Heart right ventricle (tissue), 16 donors: Measurements from ENCODE around the gene MRPL45. TPM values are rescaled to one million over a fixed set of nuclear protein-coding genes. Genes with fewer than 3 reads are reported as not detected.

Experiments
- ATAC-seq, 8 donors: fragments of 200-7000 bp; cut with Tn5 transposase; one replicate each; pipeline ENCODE4 v1.9.1; 2020; ENCODE audit warnings: mild to moderate bottlenecking in 8 of 8, moderate library complexity in 8 of 8, moderate number of reproducible peaks in 1 of 8
- DNase-seq, 2 donors: peaks; one replicate each; pipeline ENCODE4 v3.0.0-alpha.2; 2020
- H3K27ac ChIP-seq, 10 donors: fragments of 200-600 bp; sonication (generic) in 2 of 10; one replicate each; pipeline versions ENCODE4 v1.5.0 to v1.8.0; 2020 to 2022; ENCODE audit warnings: mild to moderate bottlenecking in 3 of 10
- H3K27me3 ChIP-seq, 7 donors: fragments of 200-600 bp; one replicate each; pipeline ENCODE4 v1.8.0; 2021 to 2022; ENCODE audit warnings: mild to moderate bottlenecking in 2 of 7
- H3K36me3 ChIP-seq, 9 donors: fragments of 200-600 bp; sonication (generic) in 1 of 9; one replicate each; pipeline versions ENCODE4 v1.5.0 to v1.8.0; 2020 to 2022; ENCODE audit warnings: mild to moderate bottlenecking in 2 of 9
- H3K4me1 ChIP-seq, 9 donors: fragments of 200-600 bp; sonication (generic) in 1 of 9; one replicate each; pipeline versions ENCODE4 v1.5.0 to v1.8.0; 2020 to 2022; ENCODE audit warnings: mild to moderate bottlenecking in 4 of 9
- H3K4me3 ChIP-seq, 10 donors: fragments of 200-600 bp; sonication (generic) in 2 of 10; one replicate each; pipeline versions ENCODE4 v1.5.0 to v1.8.0; 2020 to 2022; ENCODE audit warnings: mild to moderate bottlenecking in 7 of 10, moderate library complexity in 2 of 10
- H3K9me3 ChIP-seq, 11 donors: fragments of 200-600 bp in 10 of 11; sonication (generic) in 2 of 11; one replicate each; pipeline versions ENCODE4 v1.5.0 to v1.8.0; 2013 to 2022; ENCODE audit warnings: mild to moderate bottlenecking in 2 of 11, control low read depth in 1 of 11, moderate library complexity in 1 of 11
- CTCF ChIP-seq, 9 donors: fragments of 200-600 bp; sonication (generic) in 2 of 9; IDR thresholded peaks; one replicate each; pipeline versions ENCODE4 v1.5.0 to v1.8.0; 2021 to 2022; ENCODE audit warnings: antibody characterized with exemption in 9 of 9, mild to moderate bottlenecking in 5 of 9, moderate library complexity in 1 of 9
- WGBS, 2 donors: extraction: QIAGEN DNeasy Blood & Tissue Kit; methylation state at CpG; one replicate each; pipeline ENCODE4 v1.1.7; 2013; ENCODE audit warnings: inconsistent platforms in 1 of 2; 5-methylcytosine and 5-hydroxymethylcytosine counted together
- intact Hi-C, 10 donors: fragments of 100-400 bp; cut with DNase I; formaldehyde crosslinking; loops; one replicate each; pipeline versions ENCODE4 v1.11.1 to v1.14.2; 2022
- polyA plus RNA-seq, 2 donors: library from polyadenylated mRNA; stranded (reverse); fragments of 200-250 nt; gene quantifications; one replicate each; pipeline ENCODE4 v1.2.3, GENCODE V29; 2013
- total RNA-seq, 10 donors: library from RNA; stranded (reverse); fragmentation: NEBNext Ultra II Directional in 3 of 10; extraction: Animal tissue kit (Norgen Biotek cat#: 25700) in 3 of 10; gene quantifications; one replicate each; pipeline versions ENCODE4 v1.2.1 to v1.2.4, GENCODE V29; 2021 to 2023
- donor health status: Arrhythmogenic right ventricular cardiomyopathy.
- donor health status: ischemic (EF 13 %, LVEDD 7.1; RV severe dilation, severe dysfunction).
- donor health status: healthy with polysubstance abuse.
- donor health status: DM: no; HTN: yes; CAD: no.
- donor health status: DM: no; HTN: no; CAD: no.
- donor health status: ischemic (EF 25% LVEDD 6.9; RV normal size, moderate dysfunction).
- donor health status: ischemic (EF 25% LVEDD 5.7; RV mildly dilated, moderate dysfunction).
- donor health status: healthy.
- donor health status: DM: yes; HTN: yes; CAD: no.
- donor health status: Ischemic cardiomyopathy.
- donor health status: ischemic (EF 35%, LVEDD 5.7; RV mildly dilated, moderate dysfunction).
- donor health status: nonischemic (EF 11% LVEDD 7.7; RV severe dilation, severe dysfunction).
- donor health status: DM: yes; HTN: yes; CAD: no.
- donor health status: PGD.
- donor health status: ischemic (EF 29% LVEDD 5.4; RV normal size, mild dysfunction).
- donor health status: nonischemic (EF 23%, LVEDD 6.1; RV moderate dilation, normal function).

Gene MRPL45
- total and polyA plus RNA-seq, 12 donors = 16.0 to 44.6 (median 38.1) TPM

GRCh38 chr17:38327936-38328335, 31.0 kb downstream of the MRPL45 start:
- Histone ChIP-seq H3K4me3 (no peak overlapping the region), H3K9me3 (no peaks in the 10 kb centered on the region), H3K4me1 (peaks cover 0 to 17% (median 10%) of the 10 kb centered on the region in 9 donors), H3K27me3 (peaks cover 0 to 19% (median 0%) of the 10 kb centered on the region in 7 donors), H3K36me3 (peaks cover 0 to 14% (median 5%) of the 10 kb centered on the region in 9 donors), H3K27ac (no peak overlapping the region)
- intact Hi-C loops = loop anchor here in 1 of 10 donors (10.0 kb wide), 1 partner anchor 77 kb away; no protein-coding TSS in a partner anchor
- DNase-seq = no peak
- ATAC-seq = no peak
- WGBS, 2 donors = 48 to 64% methylated on average over 1 of the region's 1 CpG
- no peak for TF ChIP-seq CTCF (IDR thresholded peaks at IDR 0.05)

- H3K27me3 ChIP-seq = peaks cover 0 to 22% (median 3%) of the 10 kb centered on the region in 7 donors
- no peak for TF ChIP-seq CTCF (IDR thresholded peaks at IDR 0.05)
- WGBS, 2 donors = 72 to 78% methylated on average over 7 of the region's 7 CpGs
- no peak for ATAC-seq
- intact Hi-C loops = loop anchor here in 1 of 10 donors (10.0 kb wide), 1 partner anchor 76 kb away; no protein-coding TSS in a partner anchor
- DNase-seq = no peak
- H3K4me3 ChIP-seq = no peak overlapping the region
- H3K27ac ChIP-seq = no peak overlapping the region
- peaks cover 0 to 17% (median 10%) of the 10 kb centered on the region in 9 donors for H3K4me1 ChIP-seq
- peaks cover 0 to 7% (median 2%) of the 10 kb centered on the region in 9 donors for H3K36me3 ChIP-seq
- no peaks in the 10 kb centered on the region for H3K9me3 ChIP-seq
Observed at GRCh38 chr17:38328620-38329019, 31.7 kb downstream of the MRPL45 start.

- Histone ChIP-seq H3K4me3 (no peak overlapping the region), H3K27ac (no peak overlapping the region), H3K27me3 (peaks cover 0 to 29% (median 9%) of the 10 kb centered on the region in 7 donors), H3K9me3 (no peaks in the 10 kb centered on the region), H3K36me3 (peaks cover 0 to under 1% (median 0%) of the 10 kb centered on the region in 9 donors), H3K4me1 (peaks cover 0 to 15% (median 10%) of the 10 kb centered on the region in 9 donors)
- 69 to 74% methylated on average over 7 of the region's 7 CpGs for WGBS, 2 donors
- ATAC-seq = no peak
- intact Hi-C loops = loop anchor here in 1 of 10 donors (10.0 kb wide), 1 partner anchor 76 kb away; no protein-coding TSS in a partner anchor
- no peak for DNase-seq
- no peak for TF ChIP-seq CTCF (IDR thresholded peaks at IDR 0.05)
Observed at GRCh38 chr17:38329284-38329683, 32.3 kb downstream of the MRPL45 start.

- WGBS, 2 donors = 89 to 90% methylated on average over 25 of the region's 25 CpGs
- H3K4me1 ChIP-seq = peaks cover 0 to 15% (median 10%) of the 10 kb centered on the region in 9 donors
- peaks cover 0 to 29% (median 11%) of the 10 kb centered on the region in 7 donors for H3K27me3 ChIP-seq
- no peaks in the 10 kb centered on the region for H3K36me3 ChIP-seq
- H3K27ac ChIP-seq = no peak overlapping the region
- H3K9me3 ChIP-seq = no peaks in the 10 kb centered on the region
- intact Hi-C loops = loop anchor here in 1 of 10 donors (10.0 kb wide), 1 partner anchor 75 kb away; no protein-coding TSS in a partner anchor
- no peak overlapping the region for H3K4me3 ChIP-seq
- no peak for TF ChIP-seq CTCF (IDR thresholded peaks at IDR 0.05)
- ATAC-seq = no peak
- no peak for DNase-seq
Observed at GRCh38 chr17:38329808-38330730, 33.1 kb downstream of the MRPL45 start.
